Activated naive CD4-positive, alpha-beta T cell treated with anti-CD3 and anti-CD28 coated beads, Interleukin-2, amount 50 U/mL, for 24 hours (primary cell): Measurements from ENCODE around the gene OR4E1.
"Not testable (repeated sequence)": the region's sequence is repeated elsewhere in the genome, so short reads cannot be mapped to it uniquely, and the experiment has no call there.

Experiments
- H3K27ac Mint-ChIP-seq: one replicate; pipeline ENCODE4 v1.8.0; 2021; ENCODE audit warnings: mild to moderate bottlenecking, mixed read lengths
- H3K27me3 Mint-ChIP-seq: one replicate; pipeline ENCODE4 v1.8.0; 2021; ENCODE audit warnings: mixed read lengths
- H3K36me3 Mint-ChIP-seq: one replicate; pipeline ENCODE4 v1.8.0; 2021; ENCODE audit warnings: mixed read lengths
- H3K4me1 Mint-ChIP-seq: one replicate; pipeline ENCODE4 v1.8.0; 2021; ENCODE audit warnings: mixed read lengths
- H3K4me3 Mint-ChIP-seq: one replicate; pipeline ENCODE4 v1.8.0; 2021; ENCODE audit warnings: mild to moderate bottlenecking, mixed read lengths
- H3K9me3 Mint-ChIP-seq: one replicate; pipeline ENCODE4 v1.8.0; 2021; ENCODE audit warnings: mixed read lengths

OR4E1 gene, protein sequence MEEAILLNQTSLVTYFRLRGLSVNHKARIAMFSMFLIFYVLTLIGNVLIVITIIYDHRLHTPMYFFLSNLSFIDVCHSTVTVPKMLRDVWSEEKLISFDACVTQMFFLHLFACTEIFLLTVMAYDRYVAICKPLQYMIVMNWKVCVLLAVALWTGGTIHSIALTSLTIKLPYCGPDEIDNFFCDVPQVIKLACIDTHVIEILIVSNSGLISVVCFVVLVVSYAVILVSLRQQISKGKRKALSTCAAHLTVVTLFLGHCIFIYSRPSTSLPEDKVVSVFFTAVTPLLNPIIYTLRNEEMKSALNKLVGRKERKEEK

DNA sequence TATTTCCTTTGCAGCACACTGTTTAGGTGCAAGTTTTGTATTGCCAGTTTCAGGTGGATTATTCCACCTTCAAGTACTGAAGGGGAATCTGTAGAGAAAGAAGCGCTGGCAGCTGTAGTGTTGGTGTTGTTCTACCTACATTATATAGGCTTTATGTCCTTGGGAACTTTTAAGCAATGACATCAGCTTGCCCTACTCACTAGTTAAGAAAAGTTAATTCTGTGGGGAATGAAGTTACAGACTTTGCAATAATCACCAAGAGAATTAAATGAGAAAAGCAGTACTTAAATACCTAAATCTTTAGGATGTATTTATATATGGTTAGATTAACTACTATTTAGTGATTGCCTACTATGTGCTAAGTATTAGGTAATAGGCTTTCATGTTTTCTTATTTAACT, at the start of gene OR4E1:
TSS of gene OR4E1 (minus strand) at position 101 of the 400 bp plus-strand sequence. CDS start 2,883 bp downstream, outside the sequence.
- Mint-ChIP-seq H3K27ac (no peak within 1 kb of the TSS), H3K27me3 (peaks cover 18% of the 10 kb centered on the region), H3K4me3 (no peak within 1 kb of the TSS)

DNA sequence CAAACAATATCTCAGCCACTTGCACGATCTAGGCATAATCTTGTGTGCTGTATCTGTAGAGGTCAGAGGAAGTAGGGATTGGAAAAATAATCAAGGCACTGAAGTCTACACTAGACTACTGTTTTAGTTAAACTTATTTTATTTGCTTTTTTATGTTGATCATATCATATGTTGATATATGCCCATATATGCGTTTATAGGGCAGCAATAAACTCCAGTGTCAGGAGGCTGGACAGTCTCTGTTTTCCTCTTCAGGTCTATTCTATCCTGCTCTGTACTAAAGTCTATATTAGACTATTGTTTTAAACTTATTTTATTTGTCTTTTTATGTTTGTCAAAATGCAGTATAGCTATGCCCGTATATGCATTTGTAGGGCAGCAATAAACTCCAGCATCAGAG, 47.9 kb upstream of the OR4E1 start:
- no peaks in the 10 kb centered on the region for H3K4me1 Mint-ChIP-seq
- peaks cover 30% of the 10 kb centered on the region for H3K27me3 Mint-ChIP-seq
- H3K36me3 Mint-ChIP-seq = peaks cover 2% of the 10 kb centered on the region
- H3K27ac Mint-ChIP-seq = peak overlapping the region; percentile 15
- H3K9me3 Mint-ChIP-seq = no peaks in the 10 kb centered on the region
- H3K4me3 Mint-ChIP-seq = no peak overlapping the region

More for the DNA sequence above, at the start of gene OR4E1:
- Mint-ChIP-seq H3K4me1 (no peaks in the 10 kb centered on the region), H3K36me3 (no peaks in the 10 kb centered on the region), H3K9me3 (no peaks in the 10 kb centered on the region)

DNA sequence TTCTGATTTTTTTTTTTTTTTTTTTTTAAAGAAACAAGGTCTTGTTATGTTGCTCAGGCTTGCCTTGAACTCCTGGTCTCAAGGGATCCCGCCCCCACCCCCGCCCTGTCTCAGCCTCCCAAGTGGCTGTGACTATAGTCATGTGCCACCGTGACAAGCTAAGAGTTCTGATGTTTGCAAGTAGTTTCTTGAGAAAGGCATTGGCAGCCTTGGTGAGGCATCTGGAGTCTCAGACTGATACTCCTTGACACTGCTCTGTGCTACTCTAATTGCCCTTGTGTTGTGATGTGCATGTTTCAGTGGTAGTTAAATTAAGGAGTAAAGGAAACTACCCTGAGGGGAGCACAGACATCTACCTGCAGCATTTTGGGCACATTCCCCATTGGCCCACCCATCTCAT, 46.2 kb upstream of the OR4E1 start:
- H3K4me3 Mint-ChIP-seq = no peak overlapping the region
- no peaks in the 10 kb centered on the region for H3K9me3 Mint-ChIP-seq
- H3K36me3 Mint-ChIP-seq = peaks cover 2% of the 10 kb centered on the region
- no peaks in the 10 kb centered on the region for H3K4me1 Mint-ChIP-seq
- no peak overlapping the region for H3K27ac Mint-ChIP-seq
- peaks cover 30% of the 10 kb centered on the region for H3K27me3 Mint-ChIP-seq

DNA sequence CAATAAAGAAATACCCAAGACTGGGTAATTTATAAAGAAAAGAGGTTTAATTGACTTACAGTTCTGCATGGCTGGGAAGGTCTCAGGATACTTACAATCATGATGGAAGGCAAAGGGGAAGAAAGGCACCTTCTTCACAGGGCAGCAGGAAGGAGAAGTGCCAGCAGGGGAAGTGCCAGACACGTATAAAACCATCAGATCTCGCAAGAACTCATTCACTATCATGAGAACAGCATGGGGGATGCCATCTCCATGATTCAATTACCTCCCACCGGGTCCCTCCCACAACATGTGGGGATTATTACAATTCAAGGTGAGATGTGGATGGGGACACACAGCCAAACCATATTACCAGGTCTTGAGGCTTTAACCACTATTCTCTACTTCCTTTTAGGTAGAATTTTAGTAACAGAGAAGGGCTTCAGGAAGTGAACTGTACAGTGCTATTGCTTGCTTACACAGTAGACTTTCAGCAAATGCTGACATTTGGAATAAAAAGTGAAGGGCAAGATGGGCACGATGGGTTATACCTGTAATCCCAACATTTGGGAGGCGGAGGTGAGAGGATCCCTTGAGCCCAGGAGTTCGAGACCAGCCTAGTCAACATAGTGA, 40.8 kb upstream of the OR4E1 start:
- peak overlapping the region; percentile 63 for H3K4me3 Mint-ChIP-seq
- H3K36me3 Mint-ChIP-seq = no peaks in the 10 kb centered on the region
- peak overlapping the region; percentile 73 for H3K27ac Mint-ChIP-seq
- H3K4me1 Mint-ChIP-seq = peaks cover 11% of the 10 kb centered on the region
- peaks cover 25% of the 10 kb centered on the region for H3K27me3 Mint-ChIP-seq
- H3K9me3 Mint-ChIP-seq = no peaks in the 10 kb centered on the region

DNA sequence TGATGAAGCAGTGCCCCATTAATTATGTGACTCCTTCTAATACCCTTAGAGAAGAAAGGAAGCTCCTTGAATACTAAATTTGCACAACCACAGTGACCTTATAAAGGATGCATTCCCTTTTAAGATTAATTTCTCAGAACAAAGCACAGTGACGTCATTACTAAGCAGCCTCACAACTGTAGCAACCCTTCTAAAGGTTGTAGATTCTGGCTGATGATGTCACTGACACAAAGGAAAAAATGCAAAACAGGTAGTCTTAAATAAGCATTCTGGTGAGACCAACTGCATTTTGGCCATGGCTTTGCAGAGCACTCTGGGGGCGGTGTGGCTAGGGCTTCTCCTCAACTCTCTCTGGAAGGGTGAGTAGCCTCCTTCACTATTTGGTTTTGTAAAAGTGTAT, 38.4 kb upstream of the OR4E1 start:
- Mint-ChIP-seq H3K9me3 (no peaks in the 10 kb centered on the region), H3K27ac (peak overlapping the region; percentile 73), H3K4me1 (peaks cover 11% of the 10 kb centered on the region), H3K36me3 (no peaks in the 10 kb centered on the region), H3K27me3 (peaks cover 13% of the 10 kb centered on the region), H3K4me3 (peak overlapping the region; percentile 73)

DNA sequence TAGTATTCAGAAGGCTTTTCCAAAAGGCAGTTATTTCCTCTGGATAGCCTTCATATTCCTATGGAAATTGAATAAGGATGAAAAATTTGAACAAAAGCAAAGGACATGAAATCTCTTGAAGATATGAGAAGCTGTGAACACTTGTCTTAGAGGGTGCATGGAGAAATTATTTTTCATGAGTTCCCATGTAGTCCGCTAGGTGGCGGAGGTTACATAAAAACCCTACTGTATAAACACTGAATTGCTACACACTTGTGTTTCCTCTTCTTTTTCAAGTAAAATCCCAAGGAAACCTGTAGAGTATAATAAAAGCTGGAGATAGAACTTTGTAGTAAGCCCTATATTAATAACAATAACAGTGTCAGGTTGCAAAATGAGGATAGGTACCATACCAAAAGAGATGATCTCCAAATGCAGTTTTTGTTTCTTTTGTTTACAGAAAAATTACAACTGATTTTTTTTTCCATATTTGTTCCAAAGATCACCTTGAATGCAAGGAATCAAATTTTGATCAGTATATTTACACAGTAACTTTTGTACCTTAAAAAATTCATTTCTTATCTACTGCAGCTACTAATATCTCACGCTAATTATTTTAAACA, 37.8 kb upstream of the OR4E1 start:
- H3K27ac Mint-ChIP-seq = peak overlapping the region; percentile 73
- no peaks in the 10 kb centered on the region for H3K9me3 Mint-ChIP-seq
- H3K4me1 Mint-ChIP-seq = peaks cover 11% of the 10 kb centered on the region
- no peaks in the 10 kb centered on the region for H3K36me3 Mint-ChIP-seq
- peaks cover 13% of the 10 kb centered on the region for H3K27me3 Mint-ChIP-seq
- peak overlapping the region; percentile 73 for H3K4me3 Mint-ChIP-seq

DNA sequence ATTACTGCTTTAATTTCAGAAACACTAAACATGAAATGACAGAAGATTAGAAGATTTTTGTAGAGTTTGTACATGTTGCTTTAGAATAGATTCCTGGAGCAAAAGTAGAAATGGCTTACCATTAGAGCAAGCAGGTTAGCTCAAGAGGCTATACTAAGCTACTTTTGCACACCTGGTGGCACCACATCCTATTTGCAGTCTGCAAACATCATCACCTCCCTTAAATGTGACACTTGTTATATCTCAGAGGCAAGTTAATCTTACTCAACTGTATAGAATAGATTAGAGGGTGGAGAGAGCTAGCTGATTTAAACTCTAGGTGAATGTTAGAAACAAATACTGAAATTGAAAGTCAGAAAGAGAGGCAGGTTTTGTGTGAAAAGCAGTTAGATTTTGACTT, 30.7 kb upstream of the OR4E1 start:
- Mint-ChIP-seq H3K4me1 (peaks cover 21% of the 10 kb centered on the region), H3K4me3 (no peak overlapping the region), H3K36me3 (no peaks in the 10 kb centered on the region), H3K27ac (peak overlapping the region; percentile 19), H3K9me3 (no peaks in the 10 kb centered on the region), H3K27me3 (peaks cover under 1% of the 10 kb centered on the region)

DNA sequence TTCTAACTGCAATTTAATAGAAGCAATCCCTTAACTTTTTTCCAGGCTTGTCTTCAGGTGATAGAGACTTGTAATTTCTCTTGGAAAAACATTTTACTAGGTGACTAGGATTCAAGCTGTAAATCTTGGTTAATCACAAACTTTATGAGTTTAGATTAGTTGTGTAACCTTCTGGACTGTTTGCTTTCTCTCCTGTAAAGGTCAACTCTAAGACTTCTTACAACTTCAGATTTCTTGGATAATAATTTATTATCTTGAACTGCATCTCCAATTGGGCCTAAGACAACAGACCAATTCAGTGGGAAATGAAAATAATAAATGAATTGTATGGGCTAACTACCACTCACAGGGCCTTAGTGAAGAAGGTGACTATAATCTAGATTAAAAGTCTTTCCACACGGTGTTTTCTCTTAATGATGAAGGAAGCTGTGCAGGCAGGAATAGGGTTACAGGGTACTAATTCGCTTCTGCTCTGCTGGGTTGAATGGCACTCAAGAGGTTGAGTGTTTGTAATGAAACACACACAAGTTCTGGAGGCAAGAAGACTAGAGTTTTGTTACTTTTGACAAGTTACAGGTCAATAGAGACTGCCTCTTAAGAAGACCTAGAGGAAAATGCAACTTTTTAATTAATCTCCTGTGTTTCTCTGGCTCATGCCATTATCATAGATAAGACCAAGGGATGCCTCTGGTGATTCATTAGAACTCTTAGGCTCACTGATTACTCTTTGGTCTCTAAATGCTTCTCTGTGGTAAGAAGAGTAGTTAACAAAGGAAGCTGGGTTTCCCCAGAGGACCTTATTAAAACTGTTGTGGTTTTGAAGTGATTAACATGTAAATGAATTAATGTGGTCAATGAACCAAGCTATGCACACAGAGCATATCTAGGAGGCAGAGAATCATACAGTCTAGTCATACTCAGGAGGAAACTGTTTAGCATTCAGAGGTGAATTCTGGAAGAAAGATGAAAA, 30.0 kb upstream of the OR4E1 start:
- Mint-ChIP-seq H3K36me3 (peaks cover 2% of the 10 kb centered on the region), H3K4me3 (no peak overlapping the region), H3K4me1 (peaks cover 21% of the 10 kb centered on the region), H3K9me3 (no peaks in the 10 kb centered on the region), H3K27ac (peak overlapping the region; percentile 19), H3K27me3 (peaks cover 3% of the 10 kb centered on the region)

DNA sequence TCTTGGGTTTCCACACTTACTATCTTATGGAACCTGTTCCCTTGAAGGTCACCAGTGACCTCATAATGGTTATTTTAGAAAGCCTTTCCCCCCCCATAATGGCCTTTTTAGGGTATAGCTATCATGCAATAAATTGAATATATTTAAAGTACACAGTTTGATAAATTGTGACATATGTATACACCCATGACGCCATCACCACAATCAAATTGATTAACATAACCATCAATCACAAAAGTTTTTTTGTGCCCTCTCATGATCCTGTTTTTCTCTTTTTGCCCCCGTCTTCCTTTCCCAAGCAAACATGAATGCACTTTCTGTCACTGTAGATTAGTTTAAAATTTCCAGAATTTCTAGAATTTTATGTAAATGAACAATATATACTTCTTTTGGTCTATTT, 28.7 kb upstream of the OR4E1 start:
- peaks cover 2% of the 10 kb centered on the region for H3K36me3 Mint-ChIP-seq
- H3K4me1 Mint-ChIP-seq = peaks cover 21% of the 10 kb centered on the region
- no peaks in the 10 kb centered on the region for H3K9me3 Mint-ChIP-seq
- H3K4me3 Mint-ChIP-seq = no peak overlapping the region
- H3K27ac Mint-ChIP-seq = no peak overlapping the region
- H3K27me3 Mint-ChIP-seq = peaks cover 3% of the 10 kb centered on the region

DNA sequence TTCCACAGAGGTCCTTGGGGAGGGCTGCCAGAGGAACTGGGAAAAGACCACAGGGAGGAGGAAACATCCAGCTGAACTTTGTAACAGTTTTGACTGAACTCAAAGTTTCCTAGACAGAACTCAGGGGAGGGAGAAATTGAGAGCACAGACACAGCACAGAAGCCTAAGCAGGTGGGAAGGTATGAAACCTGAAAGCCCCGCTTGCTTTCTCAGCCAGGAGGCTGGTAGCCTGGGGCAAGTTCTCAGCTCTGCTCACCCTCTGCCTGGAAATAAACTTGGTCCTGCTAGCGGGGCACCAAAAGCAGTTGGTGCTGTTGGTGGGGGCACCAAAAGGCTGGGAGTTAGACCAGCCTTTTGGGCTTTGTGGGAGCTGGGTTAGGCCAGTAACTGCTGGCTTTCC, 25.9 kb upstream of the OR4E1 start:
- Mint-ChIP-seq H3K4me3 (no peak overlapping the region), H3K27ac (no peak overlapping the region), H3K4me1 (peaks cover 10% of the 10 kb centered on the region), H3K27me3 (peaks cover 7% of the 10 kb centered on the region), H3K9me3 (peaks cover 8% of the 10 kb centered on the region), H3K36me3 (peaks cover 4% of the 10 kb centered on the region)

DNA sequence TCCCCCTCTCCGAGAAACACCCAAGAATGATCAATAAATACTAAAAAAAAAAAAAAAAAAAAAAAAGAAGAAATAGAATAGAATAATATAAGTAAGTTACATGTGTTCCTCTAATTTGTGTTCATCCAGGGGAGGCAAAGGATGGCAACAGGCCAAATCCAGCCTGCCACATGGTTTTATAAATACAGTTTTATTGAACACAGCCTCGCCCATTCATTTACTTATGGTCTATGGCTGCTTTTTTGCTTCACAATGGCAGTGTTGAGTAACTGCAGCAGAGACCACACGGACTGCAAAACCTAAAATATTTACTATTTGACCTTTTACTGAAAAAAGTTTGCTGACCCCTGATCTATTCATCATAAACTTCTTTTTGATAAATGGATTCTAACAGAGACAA, 24.9 kb upstream of the OR4E1 start:
- H3K9me3 Mint-ChIP-seq, H3K4me1 Mint-ChIP-seq: not testable (repeated sequence)

DNA sequence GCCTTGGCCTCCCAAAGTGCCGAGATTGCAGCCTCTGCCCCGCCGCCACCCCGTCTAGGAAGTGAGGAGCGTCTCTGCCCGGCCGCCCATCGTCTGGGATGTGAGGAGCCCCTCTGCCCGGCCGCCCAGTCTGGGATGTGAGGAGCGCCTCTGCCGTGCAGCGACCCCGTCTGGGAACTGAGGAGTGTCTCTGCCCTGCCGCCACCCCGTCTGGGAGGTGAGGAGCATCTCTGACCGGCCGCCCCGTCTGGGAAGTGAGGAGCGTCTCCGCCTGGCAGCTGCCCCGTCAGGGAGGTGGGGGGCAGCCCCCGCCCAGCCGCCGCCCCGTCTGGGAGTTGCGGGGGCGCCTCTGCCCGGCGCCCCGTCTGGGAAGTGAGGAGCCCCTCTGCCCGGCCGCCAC, 24.0 kb upstream of the OR4E1 start:
- H3K4me3 Mint-ChIP-seq, H3K36me3 Mint-ChIP-seq, H3K9me3 Mint-ChIP-seq, H3K27ac Mint-ChIP-seq, H3K4me1 Mint-ChIP-seq: not testable (repeated sequence)
- peaks cover 12% of the 10 kb centered on the region for H3K27me3 Mint-ChIP-seq

More for the DNA sequence above, 24.9 kb upstream of the OR4E1 start:
- H3K27me3 Mint-ChIP-seq = peaks cover 11% of the 10 kb centered on the region
- not testable (repeated sequence) for H3K4me3 Mint-ChIP-seq, H3K27ac Mint-ChIP-seq, H3K36me3 Mint-ChIP-seq

DNA sequence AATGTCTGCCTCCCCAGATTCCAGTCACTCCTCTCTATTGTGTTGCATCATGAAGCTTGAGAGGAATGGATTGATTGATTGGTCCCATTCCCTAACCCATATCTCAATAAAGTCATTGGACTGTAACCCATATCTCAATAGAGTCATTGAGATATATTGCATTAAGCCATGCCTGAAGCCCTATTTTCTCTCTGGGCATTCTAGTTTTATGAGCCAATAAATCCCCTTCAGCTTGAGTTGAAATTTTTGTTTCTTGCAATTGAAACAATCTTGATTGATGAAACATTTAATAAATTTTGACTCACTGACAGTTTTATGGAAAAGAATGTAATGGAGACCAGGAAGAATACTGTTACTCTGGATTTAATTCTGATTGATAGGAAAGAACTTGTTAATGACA, 20.8 kb upstream of the OR4E1 start:
- peaks cover 27% of the 10 kb centered on the region for H3K27me3 Mint-ChIP-seq
- H3K4me1 Mint-ChIP-seq = no peaks in the 10 kb centered on the region
- peaks cover 4% of the 10 kb centered on the region for H3K36me3 Mint-ChIP-seq
- no peak overlapping the region for H3K4me3 Mint-ChIP-seq
- peaks cover 8% of the 10 kb centered on the region for H3K9me3 Mint-ChIP-seq
- no peak overlapping the region for H3K27ac Mint-ChIP-seq

DNA sequence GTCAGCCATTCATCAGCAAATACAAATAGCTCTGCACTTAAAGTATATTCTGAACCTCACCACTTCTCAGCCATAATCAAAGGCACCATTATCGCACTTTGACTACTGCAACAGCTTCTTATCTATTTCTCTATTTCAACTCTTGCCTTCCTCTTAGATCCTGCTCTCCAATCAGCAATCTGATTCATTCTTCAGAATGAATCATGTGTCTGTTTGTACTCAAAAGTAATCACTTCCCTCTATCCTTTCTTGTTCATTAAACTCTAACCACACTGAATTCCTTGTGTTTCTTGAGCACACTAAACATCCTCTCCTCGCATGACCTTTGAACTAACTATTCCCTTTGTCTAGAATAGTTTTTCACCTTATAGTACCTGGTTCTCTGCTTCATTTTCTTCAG, 12.8 kb upstream of the OR4E1 start:
- Mint-ChIP-seq H3K27ac (no peak overlapping the region), H3K4me3 (no peak overlapping the region), H3K27me3 (peaks cover 29% of the 10 kb centered on the region), H3K36me3 (no peaks in the 10 kb centered on the region), H3K9me3 (no peaks in the 10 kb centered on the region), H3K4me1 (no peaks in the 10 kb centered on the region)

DNA sequence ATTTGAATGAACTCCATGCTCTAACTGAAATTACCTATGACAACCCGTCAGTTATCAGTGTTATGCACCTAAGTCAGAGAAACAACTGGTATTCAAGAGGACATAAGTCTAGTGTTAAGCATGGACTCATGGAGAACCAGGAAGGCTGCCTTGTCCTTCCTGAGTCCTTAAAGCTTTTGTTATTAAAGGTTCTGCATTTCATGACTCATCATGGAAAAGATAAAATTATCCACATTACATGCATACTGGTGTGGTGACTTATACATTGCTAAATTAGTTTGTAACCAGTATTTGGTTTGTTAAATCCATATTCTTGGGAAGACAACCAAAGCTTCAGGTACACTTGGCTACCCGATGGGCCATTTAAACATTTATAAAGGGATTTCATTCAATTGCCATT, 6.5 kb upstream of the OR4E1 start:
- no peak overlapping the region for H3K4me3 Mint-ChIP-seq
- H3K4me1 Mint-ChIP-seq = no peaks in the 10 kb centered on the region
- H3K27ac Mint-ChIP-seq = no peak overlapping the region
- H3K27me3 Mint-ChIP-seq = peaks cover 24% of the 10 kb centered on the region
- H3K9me3 Mint-ChIP-seq = no peaks in the 10 kb centered on the region
- H3K36me3 Mint-ChIP-seq = no peaks in the 10 kb centered on the region
